ENCODE results near the gene BMF.

Gene BMF

GRCh38 chr15:40104296-40104864 is 4.3 kb downstream of the BMF start:
- no peak overlapping the region for H3K4me3 ChIP-seq (ENCODE audit: low read depth, low read length)
- TF ChIP-seq, protein P1, sequence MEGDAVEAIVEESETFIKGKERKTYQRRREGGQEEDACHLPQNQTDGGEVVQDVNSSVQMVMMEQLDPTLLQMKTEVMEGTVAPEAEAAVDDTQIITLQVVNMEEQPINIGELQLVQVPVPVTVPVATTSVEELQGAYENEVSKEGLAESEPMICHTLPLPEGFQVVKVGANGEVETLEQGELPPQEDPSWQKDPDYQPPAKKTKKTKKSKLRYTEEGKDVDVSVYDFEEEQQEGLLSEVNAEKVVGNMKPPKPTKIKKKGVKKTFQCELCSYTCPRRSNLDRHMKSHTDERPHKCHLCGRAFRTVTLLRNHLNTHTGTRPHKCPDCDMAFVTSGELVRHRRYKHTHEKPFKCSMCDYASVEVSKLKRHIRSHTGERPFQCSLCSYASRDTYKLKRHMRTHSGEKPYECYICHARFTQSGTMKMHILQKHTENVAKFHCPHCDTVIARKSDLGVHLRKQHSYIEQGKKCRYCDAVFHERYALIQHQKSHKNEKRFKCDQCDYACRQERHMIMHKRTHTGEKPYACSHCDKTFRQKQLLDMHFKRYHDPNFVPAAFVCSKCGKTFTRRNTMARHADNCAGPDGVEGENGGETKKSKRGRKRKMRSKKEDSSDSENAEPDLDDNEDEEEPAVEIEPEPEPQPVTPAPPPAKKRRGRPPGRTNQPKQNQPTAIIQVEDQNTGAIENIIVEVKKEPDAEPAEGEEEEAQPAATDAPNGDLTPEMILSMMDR (IDR thresholded peaks at IDR 0.05; ENCODE audit: control insufficient read depth, extremely low read depth, insufficient read depth): no peak
- no peak for DNase-seq (ENCODE audit: low read depth)

- TF ChIP-seq, protein P1 (IDR thresholded peaks at IDR 0.05; ENCODE audit: control insufficient read depth, extremely low read depth, insufficient read depth): no peak
- H3K4me3 ChIP-seq (ENCODE audit: low read depth, low read length): no peak overlapping the region
- no peak for DNase-seq (ENCODE audit: low read depth)
Measured at GRCh38 chr15:40103864-40104271, 4.8 kb downstream of the BMF start.

GRCh38 chr15:40102897-40103858 is 5.5 kb downstream of the BMF start:
- peak overlapping the region; percentile 16; the same call in 1 of the 2 replicates for H3K4me3 ChIP-seq (ENCODE audit: low read depth, low read length)
- peak; percentile 83 for DNase-seq (ENCODE audit: low read depth)
- TF ChIP-seq, protein P1 (IDR thresholded peaks at IDR 0.05; ENCODE audit: control insufficient read depth, extremely low read depth, insufficient read depth): no peak

- no peak for DNase-seq (ENCODE audit: low read depth)
- no peak overlapping the region for H3K4me3 ChIP-seq (ENCODE audit: low read depth, low read length)
- TF ChIP-seq, protein P1 (IDR thresholded peaks at IDR 0.05; ENCODE audit: control insufficient read depth, extremely low read depth, insufficient read depth): no peak
Measured at GRCh38 chr15:40100947-40101905, 7.5 kb downstream of the BMF start.

- TF ChIP-seq, protein P1 (IDR thresholded peaks at IDR 0.05; ENCODE audit: control insufficient read depth, extremely low read depth, insufficient read depth): no peak
Measured at GRCh38 chr15:40100123-40100946, 8.3 kb downstream of the BMF start.

More at GRCh38 chr15:40100123-40100946, 8.3 kb downstream of the BMF start:
- DNase-seq (ENCODE audit: low read depth): no peak
- H3K4me3 ChIP-seq (ENCODE audit: low read depth, low read length): no peak overlapping the region
